SK-N-MC (cell line): ENCODE results near the gene CDC42EP1.
"Not testable (repeated sequence)": the region's sequence is repeated elsewhere in the genome, so short reads cannot be mapped to it uniquely, and the experiment has no call there.

Experiments used
- EZH2 ChIP-seq: fragments of 200-600 bp; sonication (generic); IDR thresholded peaks from one replicate; pipeline ENCODE4 v1.6.1; 2017; ENCODE audit warnings: antibody characterized with exemption
- FOXP2 ChIP-seq: optimal IDR thresholded peaks from 2 replicates; pipeline ENCODE3; 2011; ENCODE audit warnings: mild to moderate bottlenecking, moderate library complexity; ENCODE audit not compliant: insufficient read depth; ENCODE audit errors: extremely low read length, control extremely low read depth
- POLR2AphosphoS5 ChIP-seq: IDR thresholded peaks from 2 replicates; pipeline ENCODE4 v1.6.1; 2012; ENCODE audit warnings: mild to moderate bottlenecking, low read depth, low read length, borderline replicate concordance

GRCh38 chr22:37527081-37527752 is 33.1 kb upstream of the CDC42EP1 start:
- not testable (repeated sequence) for TF ChIP-seq POLR2AphosphoS5, EZH2, FOXP2
